Measurements from ENCODE around the gene SAMD1.
A peak's percentile ranks its signal among the peaks of the same experiment; 100 is the strongest.
"Not testable (repeated sequence)": the region's sequence is repeated elsewhere in the genome, so short reads cannot be mapped to it uniquely, and the experiment has no call there.

The SAMD1 gene

GRCh38 chr19:14050512-14050911 is 40.0 kb downstream of the SAMD1 start:
- H3K4ac ChIP-seq (ENCODE audit: low read depth, low read length): no peak overlapping the region
- WGBS (ENCODE audit: extremely low coverage, insufficient coverage, insufficient read length): no CpG with 5 or more reads among the region's 4 CpGs
- no peak overlapping the region for H4K8ac ChIP-seq (ENCODE audit: low read depth, low read length)
- H3K79me1 ChIP-seq (ENCODE audit: low read length): no peaks in the 10 kb centered on the region
- H3K9me3 ChIP-seq (ENCODE audit: insufficient read depth, low read depth, low read length): no peaks in the 10 kb centered on the region
- H4K12ac ChIP-seq (ENCODE audit: low read depth, low read length): no peak overlapping the region
- H2AK5ac ChIP-seq (ENCODE audit: low read length): no peak overlapping the region
- no peak overlapping the region for H4K91ac ChIP-seq (ENCODE audit: low read depth, low read length)
- H3K4me2 ChIP-seq (ENCODE audit: low read length): no peak overlapping the region
- H3K36me3 ChIP-seq (ENCODE audit: control insufficient read depth in 1 of 2, insufficient read depth in 2 of 2, low read length in 2 of 2): no peaks in the 10 kb centered on the region
- no peak for DNase-seq
- H3K4me1 ChIP-seq (ENCODE audit: control insufficient read depth in 1 of 2, insufficient read depth in 2 of 2, low read length in 2 of 2): no peaks in the 10 kb centered on the region
- no peak overlapping the region for H2BK5ac ChIP-seq (ENCODE audit: low read depth, low read length, poor library complexity)
- H3K9ac ChIP-seq (ENCODE audit: low read length): no peak overlapping the region
- H2BK120ac ChIP-seq (ENCODE audit: insufficient read depth, low read length, poor library complexity): no peak overlapping the region
- H3K27me3 ChIP-seq (ENCODE audit: insufficient read depth, low read length): no peaks in the 10 kb centered on the region
- H2BK12ac ChIP-seq (ENCODE audit: low read length): no peak overlapping the region
- H3K23ac ChIP-seq (ENCODE audit: low read length): no peak overlapping the region
- H3K4me3 ChIP-seq (ENCODE audit: low read depth, low read length): no peak overlapping the region
- H3K18ac ChIP-seq (ENCODE audit: low read length): no peak overlapping the region
- H3K79me2 ChIP-seq (ENCODE audit: control insufficient read depth, insufficient read depth, low read length, poor library complexity): no peaks in the 10 kb centered on the region
- H2AFZ ChIP-seq (ENCODE audit: insufficient read depth, low read length, poor library complexity): no peak overlapping the region
- H3K14ac ChIP-seq (ENCODE audit: low read length): no peak overlapping the region
- no peak overlapping the region for H3K27ac ChIP-seq (ENCODE audit: low read depth, low read length)

GRCh38 chr19:14048443-14049153 is 42.0 kb downstream of the SAMD1 start:
- Histone ChIP-seq H3K4me1 (ENCODE audit: control insufficient read depth in 1 of 2, insufficient read depth in 2 of 2, low read length in 2 of 2) (no peaks in the 10 kb centered on the region), H3K27me3 (ENCODE audit: insufficient read depth, low read length) (no peaks in the 10 kb centered on the region), H3K9me3 (ENCODE audit: insufficient read depth, low read depth, low read length) (no peaks in the 10 kb centered on the region), H2AFZ (ENCODE audit: insufficient read depth, low read length, poor library complexity) (no peak overlapping the region), H3K79me1 (ENCODE audit: low read length) (no peaks in the 10 kb centered on the region), H3K27ac (ENCODE audit: low read depth, low read length) (no peak overlapping the region), H4K8ac (ENCODE audit: low read depth, low read length) (no peak overlapping the region), H3K4ac (ENCODE audit: low read depth, low read length) (no peak overlapping the region), H3K23ac (ENCODE audit: low read length) (no peak overlapping the region), H3K14ac (ENCODE audit: low read length) (no peak overlapping the region), H4K91ac (ENCODE audit: low read depth, low read length) (no peak overlapping the region), H3K79me2 (ENCODE audit: control insufficient read depth, insufficient read depth, low read length, poor library complexity) (no peaks in the 10 kb centered on the region), H3K36me3 (ENCODE audit: control insufficient read depth in 1 of 2, insufficient read depth in 2 of 2, low read length in 2 of 2) (no peaks in the 10 kb centered on the region), H2BK12ac (ENCODE audit: low read length) (no peak overlapping the region), H3K18ac (ENCODE audit: low read length) (no peak overlapping the region), H3K9ac (ENCODE audit: low read length) (no peak overlapping the region), H2BK120ac (ENCODE audit: insufficient read depth, low read length, poor library complexity) (peak overlapping the region; percentile 17), H2BK5ac (ENCODE audit: low read depth, low read length, poor library complexity) (no peak overlapping the region), H2AK5ac (ENCODE audit: low read length) (peak overlapping the region; percentile 49), H3K4me3 (ENCODE audit: low read depth, low read length) (no peak overlapping the region), H4K12ac (ENCODE audit: low read depth, low read length) (no peak overlapping the region), H3K4me2 (ENCODE audit: low read length) (no peak overlapping the region)
- WGBS (ENCODE audit: extremely low coverage, insufficient coverage, insufficient read length): no CpG with 5 or more reads among the region's 8 CpGs
- DNase-seq: peak; percentile 93 to 98

GRCh38 chr19:14047866-14048265 is 42.7 kb downstream of the SAMD1 start:
- H4K8ac ChIP-seq (ENCODE audit: low read depth, low read length); H2AFZ ChIP-seq (ENCODE audit: insufficient read depth, low read length, poor library complexity); H2BK120ac ChIP-seq (ENCODE audit: insufficient read depth, low read length, poor library complexity); H3K18ac ChIP-seq (ENCODE audit: low read length); H3K9ac ChIP-seq (ENCODE audit: low read length); H2BK12ac ChIP-seq (ENCODE audit: low read length); H3K4me2 ChIP-seq (ENCODE audit: low read length); H3K36me3 ChIP-seq (ENCODE audit: control insufficient read depth in 1 of 2, insufficient read depth in 2 of 2, low read length in 2 of 2); H3K27me3 ChIP-seq (ENCODE audit: insufficient read depth, low read length); H2AK5ac ChIP-seq (ENCODE audit: low read length); H3K14ac ChIP-seq (ENCODE audit: low read length); H3K27ac ChIP-seq (ENCODE audit: low read depth, low read length); H4K91ac ChIP-seq (ENCODE audit: low read depth, low read length); H3K4me1 ChIP-seq (ENCODE audit: control insufficient read depth in 1 of 2, insufficient read depth in 2 of 2, low read length in 2 of 2); H3K79me1 ChIP-seq (ENCODE audit: low read length); H3K4me3 ChIP-seq (ENCODE audit: low read depth, low read length); H3K4ac ChIP-seq (ENCODE audit: low read depth, low read length); H3K23ac ChIP-seq (ENCODE audit: low read length); H4K12ac ChIP-seq (ENCODE audit: low read depth, low read length); H3K79me2 ChIP-seq (ENCODE audit: control insufficient read depth, insufficient read depth, low read length, poor library complexity); H3K9me3 ChIP-seq (ENCODE audit: insufficient read depth, low read depth, low read length); H2BK5ac ChIP-seq (ENCODE audit: low read depth, low read length, poor library complexity): not testable (repeated sequence)
- WGBS (ENCODE audit: extremely low coverage, insufficient coverage, insufficient read length): no CpG with 5 or more reads among the region's 10 CpGs
- DNase-seq: peak; percentile 79 to 86

GRCh38 chr19:14042659-14043608 is 47.6 kb downstream of the SAMD1 start:
- H3K4ac ChIP-seq (ENCODE audit: low read depth, low read length); H3K27ac ChIP-seq (ENCODE audit: low read depth, low read length); H3K4me1 ChIP-seq (ENCODE audit: control insufficient read depth in 1 of 2, insufficient read depth in 2 of 2, low read length in 2 of 2); H2BK120ac ChIP-seq (ENCODE audit: insufficient read depth, low read length, poor library complexity); H3K4me3 ChIP-seq (ENCODE audit: low read depth, low read length); H2BK12ac ChIP-seq (ENCODE audit: low read length); H3K9me3 ChIP-seq (ENCODE audit: insufficient read depth, low read depth, low read length); H3K27me3 ChIP-seq (ENCODE audit: insufficient read depth, low read length); H3K9ac ChIP-seq (ENCODE audit: low read length); H2AK5ac ChIP-seq (ENCODE audit: low read length); H3K79me1 ChIP-seq (ENCODE audit: low read length); H3K36me3 ChIP-seq (ENCODE audit: control insufficient read depth in 1 of 2, insufficient read depth in 2 of 2, low read length in 2 of 2); H4K12ac ChIP-seq (ENCODE audit: low read depth, low read length); H3K23ac ChIP-seq (ENCODE audit: low read length); H3K14ac ChIP-seq (ENCODE audit: low read length); H3K18ac ChIP-seq (ENCODE audit: low read length); H2BK5ac ChIP-seq (ENCODE audit: low read depth, low read length, poor library complexity); H3K4me2 ChIP-seq (ENCODE audit: low read length); H2AFZ ChIP-seq (ENCODE audit: insufficient read depth, low read length, poor library complexity); H3K79me2 ChIP-seq (ENCODE audit: control insufficient read depth, insufficient read depth, low read length, poor library complexity): not testable (repeated sequence)
- WGBS (ENCODE audit: extremely low coverage, insufficient coverage, insufficient read length): no CpG with 5 or more reads among the region's 19 CpGs
- Histone ChIP-seq H4K8ac (ENCODE audit: low read depth, low read length) (peak overlapping the region; percentile 6), H4K91ac (ENCODE audit: low read depth, low read length) (peak overlapping the region; percentile 32)
- DNase-seq: peak; percentile 80 to 81
